ENCODE results near the gene MYO1F.
"Not testable (repeated sequence)": the region's sequence is repeated elsewhere in the genome, so short reads cannot be mapped to it uniquely, and the experiment has no call there.

MYO1F gene

GRCh38 chr19:8561075-8561764 is 16.0 kb downstream of the MYO1F start:
- DNase-seq = no peak

GRCh38 chr19:8558325-8558724 is 18.9 kb downstream of the MYO1F start:
- no peak for DNase-seq

GRCh38 chr19:8557642-8558238 is 19.5 kb downstream of the MYO1F start:
- DNase-seq = no peak

GRCh38 chr19:8553729-8554128 is 23.5 kb downstream of the MYO1F start:
- DNase-seq = not testable (repeated sequence)

GRCh38 chr19:8552810-8553209 is 24.4 kb downstream of the MYO1F start:
- no peak for DNase-seq

- no peak for DNase-seq
Measured at GRCh38 chr19:8550070-8550469, 27.2 kb downstream of the MYO1F start.

GRCh38 chr19:8545743-8546142 is 31.5 kb downstream of the MYO1F start:
- no peak for DNase-seq

GRCh38 chr19:8544168-8544567 is 33.1 kb downstream of the MYO1F start:
- DNase-seq = no peak

- DNase-seq = no peak
Measured at GRCh38 chr19:8539621-8540149, 37.6 kb downstream of the MYO1F start.

GRCh38 chr19:8537099-8537498 is 40.1 kb downstream of the MYO1F start:
- DNase-seq = no peak

- no peak for DNase-seq
Measured at GRCh38 chr19:8536282-8536681, 41.0 kb downstream of the MYO1F start.

- no peak for DNase-seq
Measured at GRCh38 chr19:8532225-8532624, 45.0 kb downstream of the MYO1F start.

GRCh38 chr19:8531470-8531869 is 45.8 kb downstream of the MYO1F start:
- DNase-seq = no peak

GRCh38 chr19:8530061-8530679 is 47.1 kb downstream of the MYO1F start:
- DNase-seq = no peak

GRCh38 chr19:8529369-8530006 is 47.8 kb downstream of the MYO1F start:
- DNase-seq = no peak

GRCh38 chr19:8528500-8528899 is 48.7 kb downstream of the MYO1F start:
- no peak for DNase-seq

GRCh38 chr19:8526345-8527091 is 50.7 kb downstream of the MYO1F start:
- DNase-seq = no peak

- DNase-seq = no peak
Measured at GRCh38 chr19:8525401-8525684, 51.9 kb downstream of the MYO1F start.

GRCh38 chr19:8519388-8519787 is 57.9 kb downstream of the MYO1F start:
- DNase-seq = no peak

GRCh38 chr19:8518536-8518935 is 58.7 kb downstream of the MYO1F start:
- no peak for DNase-seq

- DNase-seq = peak in 1 of 2 experiments; percentile 32
Measured at GRCh38 chr19:8517551-8518442, 59.4 kb downstream of the MYO1F start.

GRCh38 chr19:8515317-8515716 is 61.9 kb downstream of the MYO1F start:
- peak in 1 of 2 experiments; percentile 42 for DNase-seq

Data from stimulated activated CD4-positive, alpha-beta T cell treated with anti-CD3 and anti-CD28 coated beads, Interleukin-4, amount 100 ng/mL, for 4 hours (primary cell).